HG02973 (cell line): ENCODE measurements around the gene DEFB112.

ENCODE experiments used
- ATAC-seq: cut with Tn5 transposase; IDR thresholded peaks from one replicate; pipeline ENCODE4 v1.9.1; 2021; ENCODE audit warnings: moderate library complexity; ENCODE audit not compliant: unreplicated experiment

The DEFB112 gene, protein sequence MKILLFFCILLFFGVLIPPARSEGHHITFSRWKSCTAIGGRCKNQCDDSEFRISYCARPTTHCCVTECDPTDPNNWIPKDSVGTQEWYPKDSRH

GRCh38 chr6:50049829-50050228, at the start of gene DEFB112:
TSS of gene DEFB112 (minus strand) at chr6:50049929. CDS start at chr6:50049869, 60 bp downstream.
- ATAC-seq = no peak

- ATAC-seq = no peak
These were observed 48.9 kb upstream of the DEFB112 start for GRCh38 chr6:50098641-50098993.

DNA sequence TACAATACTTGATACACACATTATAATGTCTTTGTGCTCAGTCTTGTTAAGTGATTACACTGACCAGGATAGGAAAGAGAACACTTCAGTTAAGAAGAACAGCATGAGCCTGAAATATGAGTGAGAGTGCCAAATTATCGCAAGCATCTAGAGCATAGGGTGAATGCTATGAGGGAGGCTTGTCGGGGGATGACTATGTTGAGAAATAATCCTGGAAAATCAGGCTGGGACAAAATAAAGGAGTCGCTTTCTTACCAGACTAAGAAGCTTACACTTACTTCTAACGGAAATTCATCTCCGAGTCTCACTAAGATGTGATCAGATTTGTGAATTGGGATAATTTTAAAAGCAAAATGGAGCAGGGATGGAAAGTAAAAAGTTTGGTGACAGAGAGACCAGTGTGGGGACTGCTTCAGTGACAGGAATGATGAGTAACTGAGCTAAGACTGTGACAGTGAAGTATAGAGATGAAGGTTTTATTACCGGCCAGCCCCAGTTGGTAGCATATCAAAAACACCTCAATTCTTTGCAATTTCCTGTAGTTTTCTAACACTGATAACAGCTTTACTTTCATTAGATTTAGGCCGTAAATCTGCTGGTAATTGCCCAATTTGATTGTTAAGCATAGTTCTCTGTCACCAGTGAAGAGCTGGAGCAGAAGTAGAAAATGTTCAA, 48.4 kb upstream of the DEFB112 start:
- no peak for ATAC-seq

- ATAC-seq = no peak
These were observed 46.6 kb upstream of the DEFB112 start for GRCh38 chr6:50096296-50096695.

DNA sequence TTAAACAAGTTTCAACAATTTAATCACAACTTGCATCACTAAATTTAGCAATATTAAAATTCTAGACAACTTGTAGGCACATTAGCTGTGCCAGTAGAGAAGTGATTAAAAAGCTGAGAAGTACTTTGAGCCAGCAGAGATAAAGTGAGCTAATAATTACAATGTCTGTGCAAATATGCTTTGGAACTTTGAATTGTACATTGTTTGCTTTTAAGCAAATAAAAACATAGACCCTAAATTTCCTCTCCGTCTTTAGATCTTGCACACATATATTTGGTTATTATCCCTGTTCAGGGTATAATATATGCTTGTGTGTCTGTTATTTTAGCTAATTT, 44.2 kb upstream of the DEFB112 start:
- ATAC-seq = no peak

DNA sequence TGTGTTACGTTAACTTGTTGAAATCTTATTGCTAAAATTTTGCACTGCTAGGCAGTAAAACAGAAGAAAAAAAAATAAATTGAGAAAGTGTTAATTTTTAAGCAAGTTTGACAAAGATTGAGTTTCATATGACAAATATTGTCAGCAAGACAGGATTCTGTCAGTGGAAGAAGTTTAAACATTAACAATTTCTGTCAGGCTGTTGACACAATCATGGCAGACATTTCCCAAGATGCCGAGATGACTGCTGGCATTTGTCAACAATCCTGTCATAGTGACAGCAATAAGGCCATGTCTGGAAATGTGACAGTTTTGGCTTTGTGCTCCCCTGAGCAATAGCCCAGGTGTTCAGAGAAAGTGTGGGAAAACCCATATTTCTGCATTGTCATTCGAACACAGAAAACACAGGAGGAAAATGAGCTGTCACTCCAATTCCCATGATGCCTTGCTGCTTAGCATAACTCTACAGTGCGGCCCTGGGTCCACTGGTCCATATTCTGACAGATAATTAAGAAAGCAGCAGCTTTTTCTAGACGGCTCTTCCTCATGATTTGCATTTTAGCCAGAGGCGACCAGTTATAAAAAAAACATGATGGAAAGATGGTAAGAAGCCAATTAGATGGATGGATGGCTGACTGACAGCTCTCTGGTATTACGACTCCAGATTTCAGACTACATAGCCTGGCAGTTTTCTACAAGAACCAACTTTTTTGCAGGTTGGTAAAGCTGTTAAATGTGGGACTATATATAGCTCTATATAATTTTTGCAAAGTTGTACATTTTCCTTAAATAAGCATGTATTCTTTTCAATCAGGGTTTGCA, 43.6 kb upstream of the DEFB112 start:
- ATAC-seq = no peak

DNA sequence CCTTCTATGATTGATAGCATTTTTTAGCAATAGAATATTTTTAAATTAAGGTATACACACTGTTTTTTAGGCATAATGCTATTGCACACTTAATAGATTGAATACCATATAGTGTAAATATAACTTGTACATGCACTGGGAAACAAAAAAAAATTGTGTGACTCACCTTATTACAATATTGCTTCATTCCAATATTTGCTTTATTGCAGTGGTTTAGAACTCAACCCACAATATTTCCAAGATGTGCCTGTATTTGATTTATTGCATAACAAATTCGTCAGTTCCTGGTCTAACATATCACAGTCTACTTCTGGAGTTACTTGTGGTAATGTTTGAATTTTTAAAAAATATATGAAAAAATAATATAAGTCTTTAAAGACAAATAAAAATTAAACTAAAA, 41.9 kb upstream of the DEFB112 start:
- no peak for ATAC-seq

DNA sequence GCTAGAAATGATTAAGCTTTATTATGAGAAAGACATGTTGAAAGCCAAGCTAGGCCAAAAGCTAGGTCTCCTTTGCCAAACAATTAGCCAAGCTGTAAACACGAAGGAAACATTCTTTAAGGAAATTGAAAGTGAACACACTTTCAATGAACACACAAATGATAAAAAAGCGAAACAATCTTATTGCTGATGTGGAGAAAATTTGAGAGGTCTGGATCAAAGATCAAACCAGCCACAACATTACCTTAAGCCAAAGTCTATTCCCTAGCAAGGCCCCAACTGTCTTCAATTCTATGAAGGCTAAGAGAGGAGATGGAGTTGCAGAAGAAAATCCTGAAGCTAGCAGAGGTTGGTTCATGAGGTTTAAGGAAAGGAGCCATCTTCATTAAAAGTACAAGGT, 40.2 kb upstream of the DEFB112 start:
- ATAC-seq = no peak

GRCh38 chr6:50087231-50087954, 37.7 kb upstream of the DEFB112 start:
- no peak for ATAC-seq

DNA sequence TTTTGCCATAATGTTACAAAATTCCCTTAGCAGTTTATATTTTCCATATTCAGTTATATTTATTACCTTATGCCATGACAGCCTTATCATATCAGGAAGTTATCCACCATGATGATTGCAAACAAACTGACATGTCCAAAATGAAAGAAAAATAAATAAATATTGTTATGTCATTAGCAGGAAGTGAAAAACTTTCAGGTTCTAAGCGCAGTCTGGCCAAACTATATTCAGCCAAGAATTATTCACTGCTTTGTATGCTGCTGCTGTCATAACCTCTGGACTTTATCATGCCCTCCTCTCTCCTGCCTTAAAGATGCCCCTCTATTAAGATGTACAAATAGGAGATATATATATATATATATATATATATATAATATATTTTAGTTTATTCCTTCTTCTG, 27.7 kb upstream of the DEFB112 start:
- no peak for ATAC-seq

GRCh38 chr6:50076431-50076830, 26.7 kb upstream of the DEFB112 start:
- no peak for ATAC-seq

DNA sequence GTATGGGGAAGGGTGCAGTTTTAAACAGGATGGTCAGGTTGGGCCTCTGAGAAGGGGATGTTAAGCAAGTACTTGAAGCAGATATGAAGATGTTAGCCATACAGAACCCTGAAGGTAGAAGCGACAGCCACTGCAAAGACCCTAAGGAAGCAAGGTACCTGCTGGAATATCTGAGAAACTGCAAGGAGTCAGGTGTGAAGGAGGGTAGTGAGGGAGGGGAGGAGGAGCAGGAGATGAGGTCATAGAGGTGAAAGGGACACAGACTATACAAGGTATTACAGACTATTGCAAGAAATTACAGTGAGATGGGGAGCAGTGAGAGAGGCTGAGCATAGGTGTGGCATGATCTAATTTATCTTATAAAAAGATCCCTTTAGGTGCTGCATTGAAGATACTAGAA, 22.2 kb upstream of the DEFB112 start:
- no peak for ATAC-seq

DNA sequence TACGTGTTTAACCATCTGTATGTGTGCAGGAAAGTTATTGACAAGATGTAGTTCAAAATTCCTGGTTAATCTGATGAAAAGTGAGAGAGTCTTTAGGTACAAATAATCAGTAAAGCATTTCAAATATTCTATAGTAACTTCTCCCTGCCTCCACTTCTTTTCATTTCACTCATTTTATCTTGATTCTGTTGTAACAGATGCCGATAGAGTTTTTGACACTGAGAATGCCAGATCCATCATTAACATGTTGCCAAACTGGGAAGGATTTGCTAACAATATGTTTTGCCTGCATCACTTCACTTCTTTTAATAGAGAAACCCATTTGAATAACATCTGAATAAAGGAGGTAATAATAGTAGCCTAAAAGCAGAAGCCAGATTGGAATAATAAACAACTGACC, 20.4 kb upstream of the DEFB112 start:
- ATAC-seq = no peak

DNA sequence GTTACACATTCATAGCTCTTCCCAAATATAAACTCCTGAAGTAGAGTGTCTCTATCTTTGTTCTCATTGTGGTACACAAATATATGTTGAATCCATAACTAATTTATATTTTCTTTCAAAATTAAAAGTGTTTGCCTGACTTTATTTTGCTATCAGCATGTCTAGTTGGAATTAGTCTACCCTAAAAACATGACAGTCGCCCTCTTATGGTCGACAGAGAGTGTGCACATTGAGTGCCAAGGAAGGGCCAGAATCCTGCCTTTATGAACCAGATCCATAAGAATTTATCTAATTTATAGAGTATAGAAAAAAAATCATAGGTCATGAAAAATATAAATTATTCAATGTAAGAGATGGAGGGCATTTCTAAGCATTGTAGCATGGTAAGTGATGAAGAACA, 12.3 kb upstream of the DEFB112 start:
- ATAC-seq = peak; percentile 79

GRCh38 chr6:50056242-50056641, 6.5 kb upstream of the DEFB112 start:
- no peak for ATAC-seq

- no peak for ATAC-seq
These were observed 2.7 kb downstream of the DEFB112 start for GRCh38 chr6:50047026-50047425.

DNA sequence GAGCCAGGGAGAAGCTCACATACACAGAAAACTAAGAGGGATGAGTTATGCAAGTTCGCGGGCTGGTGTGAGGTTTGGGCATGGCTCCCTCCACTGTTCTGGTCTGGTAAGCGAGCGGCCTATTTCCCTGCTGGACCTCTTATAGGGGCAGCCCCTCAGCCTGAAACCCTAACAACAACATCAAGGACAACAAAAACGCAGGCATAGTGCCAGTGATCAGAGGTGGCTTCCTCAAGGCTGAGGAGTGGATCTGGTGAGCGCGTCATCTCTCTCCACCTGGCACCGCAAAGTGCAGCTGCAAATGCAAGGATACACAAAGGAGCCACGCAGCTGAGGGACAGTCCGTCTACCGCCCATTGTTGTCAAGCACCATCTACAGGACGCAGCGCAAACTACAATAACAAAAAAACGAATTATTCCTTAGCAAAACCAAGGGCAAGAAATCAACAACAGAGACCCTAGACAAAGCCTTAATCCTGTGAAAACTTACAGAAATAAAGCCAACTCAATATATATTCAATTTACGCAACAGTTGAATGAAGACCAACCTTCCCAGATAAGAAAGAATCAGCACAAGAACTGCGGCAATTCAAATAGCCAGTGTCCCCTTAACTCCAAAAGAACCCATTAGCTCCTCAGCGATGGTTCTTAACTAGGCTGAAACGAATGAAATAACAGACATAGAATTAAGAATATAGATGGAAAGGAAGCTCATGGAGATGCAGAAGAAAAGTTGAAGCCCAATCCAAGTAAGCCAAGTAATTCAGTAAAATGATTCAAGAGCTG, 18.8 kb downstream of the DEFB112 start:
- no peak for ATAC-seq

DNA sequence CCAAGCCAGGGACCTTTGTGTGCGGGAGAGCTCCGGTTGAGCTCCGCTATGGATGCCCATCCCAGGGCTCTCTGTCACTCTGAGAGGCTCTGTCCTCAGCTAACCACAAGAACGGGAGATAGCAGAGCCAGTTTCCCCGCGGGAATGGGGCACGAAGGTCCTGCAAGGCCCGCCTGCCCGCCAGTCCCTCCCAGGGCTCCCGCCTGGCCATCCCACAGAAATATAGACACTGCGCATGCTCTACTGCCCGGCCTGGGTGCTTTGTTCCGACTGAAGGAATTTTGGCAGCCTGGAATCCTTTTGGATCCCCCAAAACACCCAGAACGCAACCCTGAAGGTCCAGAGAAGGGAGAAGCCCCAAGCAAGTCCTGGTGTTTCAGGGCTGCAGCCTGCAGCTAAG, 19.4 kb downstream of the DEFB112 start:
- ATAC-seq = no peak

- no peak for ATAC-seq
These were observed 24.5 kb downstream of the DEFB112 start for GRCh38 chr6:50025258-50025657.

DNA sequence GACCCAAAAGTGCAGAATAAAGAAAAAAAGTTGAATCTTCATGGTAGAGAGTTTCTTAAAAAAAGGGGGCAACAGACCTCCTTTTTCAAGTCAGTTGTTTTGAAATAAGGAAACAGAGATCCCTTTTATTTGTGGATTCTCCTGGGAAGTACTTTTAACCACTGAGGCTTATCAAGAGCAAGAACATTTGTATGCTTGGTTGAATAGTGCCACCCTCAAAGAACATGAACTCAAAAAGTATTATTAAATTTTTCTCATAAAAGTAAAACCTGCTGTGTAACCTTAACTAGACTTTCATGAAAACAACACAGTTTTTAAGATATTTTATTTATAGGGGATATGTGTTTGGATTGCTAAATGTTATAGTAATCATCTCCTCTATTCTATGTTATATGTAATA, 27.8 kb downstream of the DEFB112 start, which contains the start of gene DEFB110:
Gene DEFB110, minus strand, starts transcription at position 101 of the 400 bp plus-strand sequence. Its CDS starts 59 bp downstream, at position 42.
- no peak for ATAC-seq

GRCh38 chr6:50007819-50008218, 41.9 kb downstream of the DEFB112 start:
- no peak for ATAC-seq
